ENCODE data around the gene HASPIN. TPM values are rescaled to one million over a fixed set of nuclear protein-coding genes. Genes with fewer than 3 reads are reported as not detected.

The HASPIN gene
- total RNA-seq, 1 experiment from 2014 or later = 11.7 TPM

DNA sequence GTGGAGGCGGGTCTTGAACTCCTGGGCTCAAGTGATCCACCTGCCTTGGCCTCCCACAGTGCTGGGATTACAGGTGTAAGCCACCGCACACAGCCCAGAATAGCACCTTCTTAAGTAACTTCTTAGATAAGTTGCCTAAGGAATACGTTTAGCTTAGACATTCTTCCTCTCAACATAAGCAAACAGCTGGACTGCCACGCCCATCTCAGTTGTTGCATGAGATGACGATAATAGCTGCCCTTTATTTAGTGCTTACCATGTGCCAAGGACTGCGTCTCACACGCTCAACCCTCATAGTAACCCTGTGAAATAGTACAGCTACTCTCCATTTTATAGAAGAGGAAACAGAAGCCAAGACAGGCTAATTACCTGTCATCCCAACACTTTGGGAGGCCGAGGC is 11.8 kb downstream of the HASPIN start:
- no peak for DNase-seq (ENCODE audit: low read depth)

DNA sequence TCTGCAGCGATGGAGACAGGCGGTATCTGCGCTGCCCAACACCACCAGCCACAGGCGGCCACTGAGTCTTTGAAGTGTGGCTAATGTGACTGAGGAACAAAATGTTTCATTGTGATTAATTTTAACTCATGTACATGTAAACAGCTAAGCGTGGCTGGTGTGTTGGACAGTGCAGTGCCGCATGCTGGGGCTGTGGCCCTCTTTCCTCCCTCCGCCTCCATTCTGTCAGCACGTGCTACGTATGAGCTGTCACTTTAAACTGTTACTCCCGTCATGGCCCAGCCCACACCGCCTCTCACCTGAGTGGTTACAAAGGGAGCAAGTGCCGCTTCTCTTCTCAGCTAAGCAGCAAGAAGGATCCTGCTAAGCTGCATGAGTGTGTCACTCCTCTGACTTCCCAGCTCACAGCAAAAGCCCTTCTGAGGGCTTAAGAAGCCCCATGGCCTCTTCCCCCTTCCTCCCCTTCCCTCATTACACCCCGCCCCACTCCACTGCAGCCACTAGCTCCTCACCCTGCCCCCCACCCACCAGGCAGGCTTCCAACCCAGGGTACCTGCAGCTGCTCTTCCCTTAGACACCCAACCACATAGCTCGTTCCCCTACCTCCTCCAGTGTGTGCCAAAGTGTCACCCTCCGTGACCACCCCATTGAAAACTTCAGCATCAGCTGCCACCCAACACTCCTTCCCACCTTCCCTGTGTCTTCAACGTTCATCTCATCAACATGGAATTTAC is 15.0 kb downstream of the HASPIN start:
- no peak for DNase-seq (ENCODE audit: low read depth)

DNA sequence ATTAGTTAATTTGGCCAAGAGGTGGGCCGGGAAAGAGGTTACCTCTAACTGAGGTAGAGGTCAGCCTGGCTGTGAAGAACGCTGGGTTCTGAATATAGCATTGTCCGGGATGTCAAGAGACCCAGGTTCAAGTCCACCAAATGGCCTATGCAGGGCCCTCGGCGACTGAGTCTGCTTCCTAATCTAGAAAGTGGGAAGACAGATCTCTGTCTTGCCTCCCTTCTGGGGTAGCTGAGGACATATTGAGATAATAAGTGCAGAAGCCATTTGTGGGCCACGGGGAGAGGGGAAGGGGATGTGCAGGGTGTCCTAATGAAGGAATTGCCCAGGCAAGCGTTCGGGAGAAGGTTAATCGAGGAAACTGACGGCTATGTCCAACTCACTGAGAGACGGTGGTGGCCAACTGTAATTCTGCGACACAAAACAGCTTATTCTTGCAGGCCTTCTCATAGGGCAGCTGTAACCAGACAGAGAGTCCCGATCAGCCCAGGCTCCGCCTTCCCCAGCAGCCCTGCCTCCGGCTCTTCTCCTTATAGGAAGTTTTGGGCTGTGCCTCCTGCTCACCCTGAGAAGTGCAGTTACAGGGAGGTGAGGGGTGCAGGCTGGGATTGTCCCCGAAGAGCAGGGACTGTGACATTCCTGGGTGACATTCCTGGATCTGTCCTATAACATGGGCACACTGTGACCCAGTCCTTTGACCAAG is 15.9 kb downstream of the HASPIN start:
- DNase-seq (ENCODE audit: low read depth) = no peak

DNA sequence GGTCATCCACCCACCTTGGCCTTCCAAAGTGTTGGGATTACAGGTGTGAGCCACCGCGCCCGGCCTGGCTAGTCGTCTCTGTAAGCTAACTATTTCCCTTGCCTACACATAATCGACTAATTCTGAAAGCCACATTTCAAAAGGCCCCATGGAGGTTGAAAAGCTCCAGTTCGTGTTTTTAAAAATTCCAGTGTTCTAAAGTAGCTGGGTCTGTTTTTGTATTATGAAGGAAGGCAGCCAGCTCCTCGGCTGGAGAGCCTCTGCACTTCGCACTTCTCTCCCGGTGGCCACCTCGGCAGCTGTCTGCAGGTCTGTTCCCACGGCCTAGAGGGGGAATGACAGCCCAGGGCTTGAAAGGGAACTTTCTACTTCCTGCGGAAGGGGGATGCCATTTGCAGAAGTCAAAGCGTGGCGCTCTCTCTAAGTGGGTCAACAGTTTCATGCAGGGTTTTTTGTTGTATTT is 16.9 kb downstream of the HASPIN start:
- no peak for DNase-seq (ENCODE audit: low read depth)

DNA sequence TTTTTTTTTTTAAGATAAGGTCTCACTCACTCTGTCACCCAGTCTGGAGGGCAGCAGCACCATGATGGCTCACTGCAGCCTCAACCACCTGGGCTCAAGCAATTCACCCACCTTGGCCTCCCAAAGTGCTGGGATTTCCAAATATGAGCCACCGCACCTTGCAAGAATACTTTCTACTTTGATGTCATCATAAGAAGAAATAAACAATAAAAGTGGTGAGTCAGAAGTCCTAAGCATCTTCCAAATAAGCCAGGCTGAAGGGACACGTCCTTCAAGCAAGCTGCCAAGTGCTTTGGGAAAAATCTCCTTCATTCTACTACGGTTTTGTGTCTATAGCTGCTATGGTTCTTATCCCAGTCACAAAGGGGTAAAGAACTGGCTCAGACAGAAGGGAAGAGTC is 20.3 kb downstream of the HASPIN start:
- DNase-seq (ENCODE audit: low read depth) = no peak

DNA sequence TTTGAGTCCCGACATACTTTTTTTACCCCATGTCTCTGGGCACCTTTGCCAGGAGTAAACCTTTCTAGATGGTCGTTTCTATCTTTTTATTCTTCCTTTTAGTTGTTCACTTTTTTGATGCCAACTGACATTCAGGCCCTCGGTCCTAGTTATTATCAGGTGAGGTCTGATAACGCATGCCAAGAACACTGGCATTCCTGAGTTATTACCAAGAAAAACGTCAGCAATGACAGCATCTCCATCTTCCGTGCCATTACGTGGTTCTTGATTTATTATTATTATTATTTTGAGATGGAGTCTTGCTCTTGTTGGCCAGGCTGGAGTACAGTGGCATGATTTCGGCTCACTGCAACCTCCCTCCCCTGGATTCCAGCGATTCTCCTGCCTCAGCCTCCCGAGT is 21.4 kb downstream of the HASPIN start:
- DNase-seq (ENCODE audit: low read depth) = no peak

DNA sequence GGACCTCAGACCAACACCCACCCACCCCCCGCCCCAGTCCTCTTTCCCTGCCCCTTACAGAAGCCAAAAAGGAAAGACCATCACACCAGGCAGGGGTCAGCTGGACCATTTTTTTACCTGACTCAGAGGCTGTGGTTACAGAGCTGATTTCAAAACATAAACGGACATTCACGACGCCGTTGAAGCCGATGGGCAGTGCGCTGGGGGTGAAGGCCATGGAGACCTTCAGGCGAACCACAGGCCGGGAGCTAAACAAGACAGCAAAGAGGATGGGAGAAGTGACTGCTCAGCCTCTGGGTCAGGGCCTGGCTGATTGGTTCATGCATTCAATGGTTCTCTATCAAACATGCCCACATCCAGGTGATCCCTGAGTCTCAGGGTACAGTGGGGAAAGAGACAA is 24.1 kb downstream of the HASPIN start:
- no peak for DNase-seq (ENCODE audit: low read depth)

DNA sequence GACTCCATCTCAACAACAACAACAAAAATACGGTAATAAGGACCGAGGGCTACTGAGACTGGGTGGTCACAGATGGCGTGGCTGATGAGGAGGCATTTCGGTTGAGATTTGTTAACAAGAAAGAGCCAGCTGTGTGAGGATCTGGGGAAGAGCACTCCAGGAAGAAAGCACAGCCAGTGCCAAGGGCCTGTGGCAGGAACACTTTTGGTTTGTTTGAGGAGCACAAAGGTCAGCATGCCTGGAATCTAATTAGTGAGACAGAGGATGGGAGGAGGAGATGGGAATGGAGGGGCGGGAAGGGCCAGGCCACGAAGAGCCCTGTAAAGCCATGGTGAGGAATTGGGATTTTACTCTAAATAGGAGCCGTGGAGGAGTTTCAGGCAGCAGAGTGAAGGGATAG is 24.9 kb downstream of the HASPIN start:
- DNase-seq (ENCODE audit: low read depth) = no peak

DNA sequence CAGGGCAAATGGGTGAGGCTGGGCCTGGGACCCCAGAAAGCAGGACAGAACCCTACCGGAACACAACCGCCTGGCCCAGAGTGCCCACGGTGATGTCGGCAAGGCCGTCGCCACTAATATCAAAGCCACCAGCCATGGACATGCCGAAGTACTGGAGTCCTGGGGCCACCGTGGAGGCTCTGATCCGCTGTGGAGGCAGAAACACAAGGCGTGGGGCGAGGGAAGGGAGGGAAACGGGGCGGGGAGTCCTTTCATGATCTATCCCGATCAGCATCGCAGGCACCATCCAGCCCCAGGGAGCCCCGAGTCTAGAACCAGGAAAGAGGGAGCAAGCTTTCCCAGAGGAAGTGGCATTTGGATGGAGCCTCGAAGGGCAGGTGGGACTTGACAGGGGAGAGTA is 26.6 kb downstream of the HASPIN start:
- DNase-seq (ENCODE audit: low read depth) = no peak

DNA sequence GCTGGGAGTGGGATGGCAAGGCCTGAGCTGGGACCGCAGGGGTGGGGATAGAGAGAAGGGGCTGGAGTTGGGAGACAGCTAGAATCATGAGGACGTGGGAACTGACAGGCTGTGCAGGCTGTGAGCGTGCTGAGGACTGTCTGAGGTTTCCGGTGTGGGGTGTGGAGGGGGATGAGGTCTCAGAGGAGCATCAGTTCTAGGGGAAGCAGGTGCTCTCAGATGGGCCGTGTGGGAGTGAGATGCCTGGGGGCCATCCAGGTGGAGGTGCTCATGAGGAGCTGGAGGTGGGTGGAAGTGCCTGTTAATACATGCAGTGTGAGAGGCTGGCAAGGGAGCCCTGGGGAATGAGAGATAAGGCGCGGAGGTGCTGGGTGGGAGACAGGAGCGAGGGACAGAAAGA is 27.2 kb downstream of the HASPIN start:
- no peak for DNase-seq (ENCODE audit: low read depth)

DNA sequence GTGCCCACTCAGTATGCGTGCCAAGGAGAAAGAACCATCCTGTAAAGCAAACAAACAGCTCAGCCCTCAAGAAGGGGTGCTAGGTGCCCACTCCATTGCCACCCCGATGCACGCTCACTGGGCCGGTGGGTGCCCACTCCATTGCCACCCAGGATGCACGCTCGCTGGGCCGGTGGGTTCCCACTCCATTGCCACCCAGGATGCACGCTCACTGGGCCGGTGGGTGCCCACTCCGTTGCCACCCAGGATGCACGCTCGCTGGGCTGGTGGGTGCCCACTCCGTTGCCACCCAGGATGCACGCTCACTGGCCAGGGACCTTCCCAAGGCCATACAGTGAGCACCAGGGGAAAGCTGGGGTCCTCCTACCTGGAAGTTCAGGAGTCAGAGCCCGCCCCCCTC is 28.1 kb downstream of the HASPIN start:
- DNase-seq (ENCODE audit: low read depth) = no peak

DNA sequence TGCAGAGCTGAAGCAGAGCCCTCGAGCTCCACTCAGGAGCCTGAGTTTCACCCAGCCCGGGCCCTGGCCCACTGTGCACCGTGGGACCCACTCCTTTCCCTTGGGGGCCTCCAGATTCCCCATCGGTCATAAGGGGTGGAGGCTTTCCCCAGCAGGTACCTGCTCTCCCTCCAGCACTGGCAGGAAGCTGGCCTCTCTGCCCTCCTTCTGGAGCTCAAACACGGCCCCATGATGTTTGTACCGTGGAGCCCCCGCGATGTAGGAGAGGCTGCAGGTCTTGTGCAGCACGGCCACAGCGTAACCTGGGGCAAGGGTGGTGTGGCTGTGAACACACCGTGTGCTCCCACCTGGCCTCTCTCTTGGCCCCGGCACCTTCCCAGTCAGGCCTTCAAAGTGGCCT is 29.9 kb downstream of the HASPIN start:
- no peak for DNase-seq (ENCODE audit: low read depth)

DNA sequence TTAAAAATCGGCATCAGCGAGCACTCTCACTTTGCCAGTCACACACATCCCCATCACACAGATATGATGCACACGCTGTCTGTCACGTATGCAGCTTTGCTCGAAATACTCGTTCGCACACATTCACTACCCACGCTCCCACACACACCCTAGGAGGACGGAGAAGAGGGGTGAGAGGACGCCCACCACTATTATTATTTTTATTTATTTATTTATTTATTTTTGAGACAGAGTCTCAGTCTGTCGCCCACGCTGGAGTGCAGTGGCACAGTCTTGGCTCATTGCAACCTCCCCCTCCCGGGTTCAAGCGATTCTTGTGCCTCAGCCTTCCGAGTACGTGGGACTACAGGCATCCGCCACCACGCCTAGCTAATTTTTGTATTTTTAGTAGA is 30.4 kb downstream of the HASPIN start:
- no peak for DNase-seq (ENCODE audit: low read depth)

DNA sequence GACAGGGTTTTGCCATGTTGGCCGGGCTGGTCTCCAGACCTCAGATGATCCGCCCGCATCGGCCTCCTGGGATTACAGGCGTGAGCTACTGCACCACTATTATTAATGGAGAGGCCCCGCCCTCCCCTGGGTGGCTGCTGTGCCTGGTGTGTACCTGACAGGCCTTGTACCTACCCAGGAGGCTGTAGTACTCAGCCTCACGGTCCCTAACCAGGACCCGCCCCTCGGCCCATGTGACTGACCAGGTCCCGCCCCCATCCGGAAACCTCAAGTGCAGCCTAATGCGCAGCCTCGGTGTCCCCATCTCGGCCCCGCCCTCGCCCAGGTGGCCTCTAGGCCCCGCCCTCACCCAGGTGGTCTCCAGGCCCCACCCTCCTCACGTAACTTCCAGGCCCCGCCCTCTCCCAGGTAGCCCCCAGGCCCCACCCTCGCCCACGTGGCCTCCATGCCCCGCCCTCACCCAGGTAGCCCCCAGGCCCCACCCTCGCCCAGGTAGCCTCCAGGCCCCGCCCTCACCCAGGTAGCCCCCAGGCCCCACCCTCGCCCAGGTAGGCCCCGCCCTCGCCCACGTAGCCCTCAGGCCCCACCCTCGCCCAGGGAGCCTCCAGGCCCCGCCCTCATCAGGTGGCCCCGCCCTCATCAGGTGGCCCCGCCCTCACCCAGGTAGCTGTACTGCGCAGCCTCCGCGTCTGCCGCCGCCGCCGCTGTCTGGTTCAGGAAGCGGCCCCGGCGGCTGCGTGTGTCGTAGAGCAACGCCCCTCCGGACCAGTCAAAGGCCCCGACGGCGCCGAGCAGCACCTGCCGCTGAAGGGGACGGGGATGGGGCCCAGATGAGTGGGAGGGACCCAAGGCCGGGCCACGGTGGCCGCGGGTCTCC is 31.0 kb downstream of the HASPIN start:
- DNase-seq (ENCODE audit: low read depth) = no peak

DNA sequence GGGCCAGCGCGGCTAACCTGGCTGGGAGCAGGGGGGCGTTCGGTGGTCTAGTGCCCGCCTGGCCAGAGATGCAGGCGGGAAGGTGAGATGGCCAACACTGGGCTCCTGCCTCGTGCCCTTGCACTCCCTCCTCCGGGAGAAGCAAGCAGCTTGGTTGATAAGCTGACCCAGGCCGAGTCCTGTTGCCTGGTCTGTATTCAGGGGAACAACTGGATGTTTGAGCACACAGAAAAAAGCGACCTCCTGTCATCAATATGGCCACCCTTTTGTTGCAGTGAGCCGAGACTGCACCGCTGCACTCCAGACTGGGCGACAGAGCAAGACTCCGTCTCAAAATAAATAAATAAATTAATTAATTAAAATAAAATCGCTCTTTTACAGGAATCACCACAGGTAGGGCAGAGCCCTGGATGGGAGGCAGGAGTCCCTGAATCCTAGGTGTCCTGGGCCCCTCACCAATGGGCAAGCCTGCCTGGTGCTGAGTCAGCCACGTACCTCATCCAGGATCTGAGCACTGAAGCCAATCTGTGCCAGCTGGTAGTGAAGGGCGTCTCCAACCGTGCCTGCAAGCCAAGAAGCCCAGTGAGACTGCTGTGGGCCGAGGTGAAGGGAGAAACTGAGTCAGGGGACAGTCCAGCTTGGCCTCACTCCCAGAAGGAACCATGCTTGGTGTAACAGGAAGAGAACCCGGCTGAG is 31.8 kb downstream of the HASPIN start:
- DNase-seq (ENCODE audit: low read depth) = no peak

DNA sequence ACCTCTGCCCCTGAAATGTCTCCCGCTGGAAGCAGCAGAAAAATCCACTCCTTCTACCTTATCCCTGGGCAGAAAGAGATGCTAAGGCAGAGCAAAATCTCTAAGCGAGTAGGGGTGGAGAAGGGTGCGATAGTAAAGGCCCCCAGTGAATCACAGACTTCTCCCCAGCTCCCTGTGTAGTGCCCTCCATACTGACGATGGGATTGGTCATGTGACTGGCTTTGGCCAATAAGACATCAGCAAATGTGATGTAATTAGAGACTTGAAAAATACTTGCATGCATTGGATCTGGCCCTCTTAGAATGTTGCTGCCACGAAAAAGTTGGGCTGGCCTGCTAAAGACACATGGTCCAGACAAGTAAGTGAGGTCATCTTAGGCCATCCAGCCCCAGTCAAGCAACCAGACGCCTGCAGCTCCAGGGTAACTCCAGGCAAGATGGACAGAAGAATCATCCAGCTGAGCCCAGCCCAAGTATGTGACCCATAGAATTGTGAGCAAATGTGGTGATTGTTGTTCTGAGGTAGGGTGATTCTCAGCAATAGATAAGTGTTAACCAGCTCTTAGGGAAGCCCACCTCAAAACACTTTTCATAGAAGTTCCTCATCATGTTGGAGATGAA is 36.0 kb downstream of the HASPIN start:
- no peak for DNase-seq (ENCODE audit: low read depth)

DNA sequence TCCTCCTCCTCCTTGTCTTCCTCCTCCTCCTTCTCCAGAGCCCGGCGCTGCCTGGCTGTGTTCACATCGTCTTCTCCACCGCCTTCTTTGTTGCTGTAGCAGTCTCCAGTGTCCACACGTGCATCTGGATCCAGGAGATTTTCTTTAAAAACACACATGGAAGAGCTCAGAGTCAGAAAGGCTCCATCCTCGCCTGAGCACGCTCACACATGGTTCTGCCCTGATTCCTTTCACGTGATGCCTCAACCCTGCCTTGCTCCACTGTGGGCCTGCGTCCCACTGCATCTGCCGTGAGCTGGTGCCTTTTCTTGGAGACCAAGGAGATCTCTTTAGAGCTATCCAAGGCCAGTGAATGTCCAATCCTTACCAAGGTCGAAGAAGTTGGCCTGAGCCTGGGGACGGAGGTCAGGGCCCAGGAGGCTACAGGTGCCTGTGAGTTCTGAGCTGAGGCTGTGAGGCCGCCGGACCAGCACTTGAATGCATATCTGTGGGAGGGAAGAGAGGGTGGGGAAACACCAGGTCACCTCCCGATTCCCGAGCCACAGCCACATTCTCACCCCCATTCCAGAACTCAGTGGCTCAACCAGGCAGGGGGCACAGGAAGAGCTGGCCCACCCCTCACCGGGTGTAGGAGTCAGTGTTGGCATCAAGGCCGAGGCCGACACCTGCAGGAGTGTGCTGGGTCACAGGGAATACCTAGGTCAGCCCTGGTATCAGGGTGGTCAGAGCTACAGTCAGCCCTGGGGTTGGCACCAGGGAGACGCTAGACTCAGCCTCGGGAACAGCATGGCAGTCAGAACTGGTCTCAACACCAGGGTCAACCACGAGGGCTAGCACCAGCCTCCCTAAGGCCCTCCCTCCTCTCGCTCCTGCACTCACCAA is 37.6 kb downstream of the HASPIN start:
- no peak for DNase-seq (ENCODE audit: low read depth)

DNA sequence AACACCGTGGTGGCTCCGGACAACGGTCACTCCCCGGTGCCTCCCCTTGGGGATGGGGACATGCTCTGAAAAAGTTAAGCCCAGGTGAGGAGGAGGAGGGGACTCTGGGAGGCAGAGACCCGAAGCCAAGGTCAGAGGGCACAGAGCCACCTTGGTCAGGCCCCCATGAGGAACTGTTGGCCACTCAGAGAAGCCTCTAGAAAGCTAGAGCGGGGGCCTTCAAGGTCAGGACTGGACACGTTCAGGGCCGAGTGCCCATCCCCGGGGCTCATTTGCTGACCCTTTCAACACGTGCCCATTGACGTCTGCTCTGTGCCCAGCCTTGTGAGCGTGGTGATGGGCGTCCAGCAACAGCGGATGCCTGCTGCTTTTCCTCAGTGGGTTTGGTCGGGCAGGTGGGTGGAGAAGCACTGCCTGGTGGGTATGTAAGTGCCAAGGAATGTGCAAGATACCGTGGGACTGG is 38.2 kb downstream of the HASPIN start:
- no peak for DNase-seq (ENCODE audit: low read depth)

DNA sequence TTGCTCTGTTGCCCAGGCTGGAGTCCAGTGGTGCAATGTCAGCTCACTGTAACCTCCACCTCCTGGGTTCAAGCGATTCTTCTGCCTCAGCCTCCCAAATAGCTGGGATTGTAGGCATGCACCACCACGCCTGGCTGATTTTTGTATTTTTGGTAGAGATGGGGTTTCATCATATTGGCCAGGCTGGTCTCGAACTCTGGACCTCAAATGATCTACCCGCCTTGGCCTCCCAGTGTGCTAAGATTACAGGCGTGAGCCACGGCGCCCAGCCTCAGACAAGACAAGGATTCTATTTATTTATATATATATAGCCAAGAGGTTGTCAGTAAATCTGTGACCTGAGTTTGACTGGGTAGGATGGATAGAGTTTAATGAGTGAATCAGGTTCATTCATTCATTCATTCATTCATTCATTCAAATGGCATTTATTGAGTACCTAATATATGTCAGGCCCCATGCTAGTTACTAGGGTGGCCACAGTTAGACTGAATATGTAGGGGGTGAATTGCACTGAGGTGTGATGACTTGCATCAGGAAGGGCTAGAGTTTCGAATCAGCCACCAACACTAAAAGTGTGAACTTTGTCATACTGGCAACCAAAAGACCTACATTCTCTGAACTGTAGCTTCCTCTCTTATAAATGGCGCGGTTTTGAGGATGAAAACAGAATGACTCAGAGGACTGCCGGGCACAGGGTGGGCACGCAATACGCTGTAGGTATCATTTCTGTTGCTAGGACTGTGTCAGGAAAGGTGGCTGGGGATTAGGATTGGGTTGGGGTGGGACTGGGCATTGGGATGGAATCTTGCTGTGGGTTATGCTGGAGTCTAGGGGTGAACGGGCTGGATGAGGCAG is 39.4 kb downstream of the HASPIN start:
- no peak for DNase-seq (ENCODE audit: low read depth)

All from RPMI7951 (cell line).